ENCODE measurements around the gene TMEM134.
A peak's percentile ranks its signal among the peaks of the same experiment; 100 is the strongest.

Gene TMEM134

GRCh38 chr11:67468456-67468758, 644 bp downstream of the TMEM134 start:
- H3K36me3 ChIP-seq (ENCODE audit: control insufficient read depth, low read length): peaks cover 21% of the 10 kb centered on the region
- peak overlapping the region; percentile 39 for H3K27ac ChIP-seq (ENCODE audit: low read depth, low read length)
- H3K4me3 ChIP-seq (ENCODE audit: low read length): peak overlapping the region; percentile 77
- H3K4me1 ChIP-seq (ENCODE audit: control insufficient read depth, low read length): peaks cover 64% of the 10 kb centered on the region
- no peak for TF ChIP-seq EZH2phosphoT487 (IDR thresholded peaks at IDR 0.05; ENCODE audit: borderline replicate concordance, low read length)
- no peak for TF ChIP-seq CTCF (IDR thresholded peaks at IDR 0.05; ENCODE audit: low read depth, low read length, poor library complexity, severe bottlenecking)
- peak overlapping the region; percentile 95 for H3K4me2 ChIP-seq (ENCODE audit: low read length)
- no peaks in the 10 kb centered on the region for H3K9me3 ChIP-seq (ENCODE audit: control insufficient read depth, insufficient read depth, low read length)
- H3K27me3 ChIP-seq (ENCODE audit: control insufficient read depth, low read length): no peaks in the 10 kb centered on the region
- H3K9me2 ChIP-seq (replicated peaks; ENCODE audit: control insufficient read depth, low read length): no peaks in the 10 kb centered on the region
- H3F3A ChIP-seq (ENCODE audit: control insufficient read depth, insufficient read depth): peaks cover 3% of the 10 kb centered on the region; the same call in 1 of the 2 replicates
- peaks cover 28% of the 10 kb centered on the region for H3K79me2 ChIP-seq (ENCODE audit: control insufficient read depth, low read length)
- H4K20me1 ChIP-seq (ENCODE audit: control insufficient read depth, insufficient read depth, low read depth, low read length): no peaks in the 10 kb centered on the region

GRCh38 chr11:67468056-67468455, 995 bp downstream of the TMEM134 start:
- peaks cover 3% of the 10 kb centered on the region; the same call in 1 of the 2 replicates for H3F3A ChIP-seq (ENCODE audit: control insufficient read depth, insufficient read depth)
- peak overlapping the region; percentile 77 for H3K4me3 ChIP-seq (ENCODE audit: low read length)
- peak overlapping the region; percentile 39 for H3K27ac ChIP-seq (ENCODE audit: low read depth, low read length)
- peaks cover 28% of the 10 kb centered on the region for H3K79me2 ChIP-seq (ENCODE audit: control insufficient read depth, low read length)
- peaks cover 21% of the 10 kb centered on the region for H3K36me3 ChIP-seq (ENCODE audit: control insufficient read depth, low read length)
- no peak for TF ChIP-seq EZH2phosphoT487 (IDR thresholded peaks at IDR 0.05; ENCODE audit: borderline replicate concordance, low read length)
- no peak for TF ChIP-seq CTCF (IDR thresholded peaks at IDR 0.05; ENCODE audit: low read depth, low read length, poor library complexity, severe bottlenecking)
- H3K4me1 ChIP-seq (ENCODE audit: control insufficient read depth, low read length): peaks cover 64% of the 10 kb centered on the region
- H3K4me2 ChIP-seq (ENCODE audit: low read length): peak overlapping the region; percentile 95
- H3K27me3 ChIP-seq (ENCODE audit: control insufficient read depth, low read length): no peaks in the 10 kb centered on the region
- H4K20me1 ChIP-seq (ENCODE audit: control insufficient read depth, insufficient read depth, low read depth, low read length): no peaks in the 10 kb centered on the region
- H3K9me2 ChIP-seq (replicated peaks; ENCODE audit: control insufficient read depth, low read length): no peaks in the 10 kb centered on the region
- no peaks in the 10 kb centered on the region for H3K9me3 ChIP-seq (ENCODE audit: control insufficient read depth, insufficient read depth, low read length)

- H3K4me1 ChIP-seq (ENCODE audit: control insufficient read depth, low read length): peaks cover 66% of the 10 kb centered on the region
- H3K9me2 ChIP-seq (replicated peaks; ENCODE audit: control insufficient read depth, low read length): no peaks in the 10 kb centered on the region
- no peaks in the 10 kb centered on the region for H3K27me3 ChIP-seq (ENCODE audit: control insufficient read depth, low read length)
- peaks cover 28% of the 10 kb centered on the region for H3K79me2 ChIP-seq (ENCODE audit: control insufficient read depth, low read length)
- no peaks in the 10 kb centered on the region for H4K20me1 ChIP-seq (ENCODE audit: control insufficient read depth, insufficient read depth, low read depth, low read length)
- peak overlapping the region; percentile 39 for H3K27ac ChIP-seq (ENCODE audit: low read depth, low read length)
- peak overlapping the region; percentile 77 for H3K4me3 ChIP-seq (ENCODE audit: low read length)
- peaks cover 3% of the 10 kb centered on the region; the same call in 1 of the 2 replicates for H3F3A ChIP-seq (ENCODE audit: control insufficient read depth, insufficient read depth)
- peaks cover 21% of the 10 kb centered on the region for H3K36me3 ChIP-seq (ENCODE audit: control insufficient read depth, low read length)
- peak overlapping the region; percentile 95 for H3K4me2 ChIP-seq (ENCODE audit: low read length)
- no peaks in the 10 kb centered on the region for H3K9me3 ChIP-seq (ENCODE audit: control insufficient read depth, insufficient read depth, low read length)
- TF ChIP-seq EZH2phosphoT487 (IDR thresholded peaks at IDR 0.05; ENCODE audit: borderline replicate concordance, low read length) (no peak), CTCF (IDR thresholded peaks at IDR 0.05; ENCODE audit: low read depth, low read length, poor library complexity, severe bottlenecking) (no peak)
Observed at GRCh38 chr11:67466962-67467771, 1.9 kb downstream of the TMEM134 start.
